Measurements from ENCODE around the gene PRDM16. TPM values are rescaled to one million over a fixed set of nuclear protein-coding genes. Genes with fewer than 3 reads are reported as not detected.

PRDM16 gene
- total RNA-seq, 1 experiment from 2014 or later, result 5.3 TPM

- DNase-seq, result peak; percentile 69 to 71
- H3K27me3 Mint-ChIP-seq (ENCODE audit: insufficient read depth, unreplicated experiment), result no peaks in the 10 kb centered on the region
- Histone ChIP-seq H3K4me3 (ENCODE audit: low read depth, low read length) (no peak overlapping the region), H3K4me1 (0 out of 2 replicates have a peak, but pooled peaks cover 3% of the 10 kb centered on the region), H3K36me3 (ENCODE audit: control insufficient read depth, insufficient read depth, low read length) (no peaks in the 10 kb centered on the region), H3K27me3 (replicated peaks; ENCODE audit: control insufficient read depth, insufficient read depth, low read length) (no peaks in the 10 kb centered on the region), H3K9me3 (no peaks in the 10 kb centered on the region)
- ChIA-PET POLR2A (no interaction called here), CTCF (interaction anchor here (2.1 kb wide), 1 partner anchor 31 kb away, joined by 10 read pairs; no protein-coding TSS in a partner anchor)
- peaks cover 11% of the 10 kb centered on the region for H3K36me3 Mint-ChIP-seq (ENCODE audit: insufficient read depth, unreplicated experiment)
- no peak overlapping the region for H3K4me3 Mint-ChIP-seq (ENCODE audit: unreplicated experiment)
- H3K9me3 Mint-ChIP-seq (ENCODE audit: unreplicated experiment), result peaks cover 7% of the 10 kb centered on the region
- peak; percentile 60 to 70 for TF ChIP-seq CTCF (IDR thresholded peaks at IDR 0.05; ENCODE audit: insufficient read depth in 1 of 2, low read depth in 1 of 2, low read length in 1 of 2, severe bottlenecking in 1 of 2, unreplicated experiment in 1 of 2)
- BruUV-seq (replicated peaks), result no TSS peak
- intact Hi-C loops (cut with micrococcal nuclease; ENCODE audit: unreplicated experiment), result loop anchor here (2.0 kb wide), 1 partner anchor 31 kb away; no protein-coding TSS in a partner anchor
- H3K27ac Mint-ChIP-seq (ENCODE audit: unreplicated experiment), result no peak overlapping the region
- H3K4me1 Mint-ChIP-seq (ENCODE audit: low read depth, unreplicated experiment), result no peaks in the 10 kb centered on the region
Measured at GRCh38 chr1:3483801-3484444, 414.9 kb downstream of the PRDM16 start.

- Histone ChIP-seq H3K36me3 (ENCODE audit: control insufficient read depth, insufficient read depth, low read length) (no peaks in the 10 kb centered on the region), H3K9me3 (no peaks in the 10 kb centered on the region), H3K27me3 (replicated peaks; ENCODE audit: control insufficient read depth, insufficient read depth, low read length) (no peaks in the 10 kb centered on the region), H3K4me1 (0 out of 2 replicates have a peak, but pooled peaks cover 3% of the 10 kb centered on the region), H3K4me3 (ENCODE audit: low read depth, low read length) (no peak overlapping the region)
- no peak for DNase-seq
- Mint-ChIP-seq H3K27ac (ENCODE audit: unreplicated experiment) (no peak overlapping the region), H3K4me1 (ENCODE audit: low read depth, unreplicated experiment) (no peaks in the 10 kb centered on the region), H3K36me3 (ENCODE audit: insufficient read depth, unreplicated experiment) (peaks cover 11% of the 10 kb centered on the region), H3K27me3 (ENCODE audit: insufficient read depth, unreplicated experiment) (no peaks in the 10 kb centered on the region), H3K4me3 (ENCODE audit: unreplicated experiment) (no peak overlapping the region), H3K9me3 (ENCODE audit: unreplicated experiment) (peaks cover 11% of the 10 kb centered on the region)
- ChIA-PET POLR2A (no interaction called here), CTCF (interaction anchor here (2.1 kb wide), 1 partner anchor 32 kb away, joined by 10 read pairs; no protein-coding TSS in a partner anchor)
- TF ChIP-seq CTCF (IDR thresholded peaks at IDR 0.05; ENCODE audit: insufficient read depth in 1 of 2, low read depth in 1 of 2, low read length in 1 of 2, severe bottlenecking in 1 of 2, unreplicated experiment in 1 of 2), result no peak
- intact Hi-C loops (cut with micrococcal nuclease; ENCODE audit: unreplicated experiment), result loop anchor here (2.0 kb wide), 1 partner anchor 32 kb away; no protein-coding TSS in a partner anchor
- BruUV-seq (replicated peaks), result no TSS peak
Measured at GRCh38 chr1:3485016-3485415, 416.0 kb downstream of the PRDM16 start.

Small RNA genes within 50 kb of the gene (microRNA-seq; reads per million reads assigned to microRNA genes)
- not detected for gene MIR4251

Other genes starting within 250 kb of the PRDM16 start
- gene ACTRT2, start 47.7 kb upstream of the PRDM16 start, total RNA-seq (2022), result not detected in 2 replicates